Osteocyte (in vitro differentiated cells): Measurements from ENCODE around the gene KATNAL2. TPM values are rescaled to one million over a fixed set of nuclear protein-coding genes. Genes with fewer than 3 reads are reported as not detected.

ENCODE experiments used
- DNase-seq: peaks from one replicate; pipeline ENCODE4 v3.0.0; 2021; ENCODE audit warnings: mixed read lengths; ENCODE audit not compliant: unreplicated experiment; ENCODE audit errors: extremely low spot score
- H3K27ac Mint-ChIP-seq: one replicate; pipeline ENCODE4 v1.8.0; 2021; ENCODE audit warnings: mild to moderate bottlenecking, mixed read lengths; ENCODE audit not compliant: unreplicated experiment
- H3K27me3 Mint-ChIP-seq: one replicate; pipeline ENCODE4 v1.8.0; 2021; ENCODE audit warnings: mixed read lengths; ENCODE audit not compliant: unreplicated experiment
- H3K36me3 Mint-ChIP-seq: one replicate; pipeline ENCODE4 v1.8.0; 2021; ENCODE audit warnings: mixed read lengths; ENCODE audit not compliant: unreplicated experiment
- H3K4me1 Mint-ChIP-seq: one replicate; pipeline ENCODE4 v1.8.0; 2021; ENCODE audit warnings: mixed read lengths; ENCODE audit not compliant: unreplicated experiment
- H3K4me3 Mint-ChIP-seq: one replicate; pipeline ENCODE4 v1.8.0; 2021; ENCODE audit warnings: mild to moderate bottlenecking, moderate library complexity, mixed read lengths; ENCODE audit not compliant: unreplicated experiment
- H3K9me3 Mint-ChIP-seq: one replicate; pipeline ENCODE4 v1.8.0; 2021; ENCODE audit warnings: mixed read lengths; ENCODE audit not compliant: unreplicated experiment
- CTCF ChIP-seq: fragments of 200-600 bp; sonication (generic); IDR thresholded peaks from 2 replicates; pipeline ENCODE4 v1.5.0; 2021; ENCODE audit warnings: antibody characterized with exemption, mild to moderate bottlenecking, moderate library complexity
- total RNA-seq: library from RNA; stranded (reverse); gene quantifications from 2 replicates; pipeline ENCODE4 v1.2.1, GENCODE V29; 2021

The KATNAL2 gene
- total RNA-seq, 1 donor from 2014 or later: 7.9 TPM

DNA sequence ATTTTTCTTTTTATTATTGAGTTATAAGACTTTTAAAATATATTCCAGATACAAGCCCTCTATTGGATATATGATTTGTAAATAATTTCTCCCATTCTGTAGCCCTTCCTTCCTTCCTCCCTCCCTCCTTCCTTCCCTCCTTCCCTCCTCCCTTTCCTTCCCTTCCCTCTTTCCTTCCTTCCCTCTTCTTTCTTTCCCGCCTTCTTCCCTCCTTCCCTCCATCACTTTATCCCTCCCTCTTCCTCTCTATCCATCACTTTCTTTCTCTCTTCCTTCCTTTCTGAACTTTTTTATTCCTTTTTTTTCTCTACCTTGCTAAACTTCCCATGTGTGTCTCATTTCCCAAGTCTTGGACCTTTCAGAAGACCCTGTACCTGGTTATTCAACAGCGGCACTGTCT, 163.5 kb downstream of the KATNAL2 start:
- Mint-ChIP-seq H3K36me3 (peaks cover 2% of the 10 kb centered on the region), H3K4me1 (no peaks in the 10 kb centered on the region), H3K9me3 (no peaks in the 10 kb centered on the region), H3K4me3 (no peak overlapping the region), H3K27ac (no peak overlapping the region), H3K27me3 (no peaks in the 10 kb centered on the region)
- no peak for DNase-seq
- TF ChIP-seq CTCF: no peak

DNA sequence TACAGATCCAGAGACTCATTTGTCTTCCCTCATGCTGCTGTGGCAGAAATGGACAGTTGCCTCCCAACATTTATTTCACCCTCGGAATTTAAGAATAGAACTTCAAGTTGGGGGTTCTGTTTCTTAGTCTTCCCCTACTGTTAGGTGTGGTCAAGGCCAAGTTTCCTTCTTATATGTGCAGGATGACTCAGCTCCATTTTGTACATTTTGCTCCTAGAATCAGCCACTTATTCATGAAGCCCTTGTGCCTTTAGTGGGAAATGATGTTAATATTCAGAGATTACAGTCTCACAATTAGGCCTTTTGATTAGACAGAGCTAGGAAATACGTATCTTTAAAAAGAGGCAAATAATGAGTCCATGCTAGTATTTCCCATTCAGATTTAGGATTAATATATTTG, 164.2 kb downstream of the KATNAL2 start:
- Mint-ChIP-seq H3K27me3 (no peaks in the 10 kb centered on the region), H3K27ac (no peak overlapping the region), H3K36me3 (peaks cover 2% of the 10 kb centered on the region), H3K4me1 (no peaks in the 10 kb centered on the region), H3K4me3 (no peak overlapping the region), H3K9me3 (no peaks in the 10 kb centered on the region)
- DNase-seq: no peak
- no peak for TF ChIP-seq CTCF

GRCh38 chr18:47087676-47088075, 170.3 kb downstream of the KATNAL2 start:
- Mint-ChIP-seq H3K4me3 (no peak overlapping the region), H3K9me3 (no peaks in the 10 kb centered on the region), H3K27ac (no peak overlapping the region), H3K4me1 (no peaks in the 10 kb centered on the region), H3K36me3 (no peaks in the 10 kb centered on the region), H3K27me3 (no peaks in the 10 kb centered on the region)
- TF ChIP-seq CTCF: no peak
- DNase-seq: no peak

GRCh38 chr18:47095810-47096209, 178.4 kb downstream of the KATNAL2 start:
- TF ChIP-seq CTCF: no peak
- DNase-seq: no peak

DNA sequence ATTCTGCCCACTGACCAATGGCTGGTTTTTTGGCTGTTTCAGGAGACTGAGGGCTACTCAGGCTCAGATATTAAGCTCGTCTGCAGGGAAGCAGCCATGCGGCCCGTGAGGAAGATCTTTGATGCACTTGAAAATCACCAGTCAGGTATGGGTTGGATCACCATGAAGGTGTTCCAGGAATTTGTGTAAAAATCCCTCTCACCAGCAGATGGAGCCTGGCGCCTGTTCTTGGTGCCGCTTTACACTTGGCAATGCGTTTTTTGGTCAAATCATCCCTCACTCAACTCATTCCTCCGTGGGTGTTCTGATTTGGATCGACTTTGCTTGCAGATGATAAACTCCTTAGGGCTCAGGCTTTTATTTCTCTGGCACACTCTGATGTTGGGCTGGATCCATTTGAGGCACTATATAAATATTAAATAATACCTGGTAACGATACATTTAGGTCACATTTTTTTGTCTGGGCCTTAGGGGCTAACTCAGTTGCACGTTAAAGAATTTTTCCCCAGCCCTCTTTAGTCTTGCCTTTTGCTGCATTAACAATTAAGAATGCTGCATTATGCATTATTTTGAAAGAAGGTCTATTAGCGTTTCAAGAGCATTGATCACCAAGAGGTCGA, 182.9 kb downstream of the KATNAL2 start:
- no peaks in the 10 kb centered on the region for H3K9me3 Mint-ChIP-seq
- H3K27me3 Mint-ChIP-seq: no peaks in the 10 kb centered on the region
- no peaks in the 10 kb centered on the region for H3K4me1 Mint-ChIP-seq
- peaks cover 12% of the 10 kb centered on the region for H3K36me3 Mint-ChIP-seq
- no peak overlapping the region for H3K4me3 Mint-ChIP-seq
- no peak overlapping the region for H3K27ac Mint-ChIP-seq
- DNase-seq: no peak
- peak; percentile 80 for TF ChIP-seq CTCF

More at GRCh38 chr18:47095810-47096209, 178.4 kb downstream of the KATNAL2 start:
- H3K27me3 Mint-ChIP-seq: no peaks in the 10 kb centered on the region
- peaks cover 3% of the 10 kb centered on the region for H3K36me3 Mint-ChIP-seq
- H3K4me3 Mint-ChIP-seq: no peak overlapping the region
- no peaks in the 10 kb centered on the region for H3K9me3 Mint-ChIP-seq
- no peaks in the 10 kb centered on the region for H3K4me1 Mint-ChIP-seq
- H3K27ac Mint-ChIP-seq: no peak overlapping the region
